A673 (cell line): ENCODE data around the gene MTERF2. TPM values are rescaled to one million over a fixed set of nuclear protein-coding genes. Genes with fewer than 3 reads are reported as not detected.

Experiments used
- Bru-seq: library from RNA; stranded (reverse); fragments of 400-500 nt; gene quantifications from one replicate; lab custom pipeline; 2021; lab: Mats Ljungman, UMichigan
- BruChase-seq, 2 experiments: library from RNA; stranded (reverse); fragments of 400-500 nt; gene quantifications; one replicate each; lab custom pipeline; 2021; lab: Mats Ljungman, UMichigan
- BruUV-seq: library from RNA; stranded (reverse); fragments of 400-500 nt; replicated peaks from 2 replicates; lab custom pipeline; 2021; lab: Mats Ljungman, UMichigan
- CTCF ChIA-PET: fragments of 300-600 bp; sonication (Branson Sonifier 250); formaldehyde crosslinking; loops from one replicate; lab custom pipeline; 2022; ENCODE audit warnings: antibody characterized with exemption; lab: Charles Lee
- POLR2A ChIA-PET: fragments of 300-600 bp; sonication (Branson Sonifier 250); formaldehyde crosslinking; loops from one replicate; lab custom pipeline; 2022; ENCODE audit warnings: antibody characterized with exemption; ENCODE audit not compliant: low non-redundant PET; lab: Charles Lee
- DNase-seq: peaks from one replicate; pipeline ENCODE4 v3.0.0-alpha.2; 2015; ENCODE audit warnings: low spot score
- H3K27ac ChIP-seq: fragments of 200-600 bp; sonication (generic); 2 replicates; pipeline ENCODE4 v1.5.1; 2016; ENCODE audit warnings: mixed run types, low read depth, mild to moderate bottlenecking, mixed read lengths, antibody characterized with exemption, low read length; ENCODE audit not compliant: poor library complexity, severe bottlenecking
- H3K27me3 ChIP-seq: fragments of 200-600 bp; sonication (generic); replicated peaks from 2 replicates; pipeline ENCODE4 v1.6.1; 2017; ENCODE audit warnings: mixed run types, low read depth, mild to moderate bottlenecking, mixed read lengths, antibody characterized with exemption, low read length; ENCODE audit not compliant: insufficient read depth, poor library complexity
- H3K36me3 ChIP-seq: fragments of 200-600 bp; sonication (generic); 2 replicates; pipeline ENCODE4 v1.6.1; 2016; ENCODE audit warnings: mixed run types, mild to moderate bottlenecking, mixed read lengths, antibody characterized with exemption, low read length; ENCODE audit not compliant: insufficient read depth, poor library complexity, severe bottlenecking
- H3K4me1 ChIP-seq: fragments of 200-600 bp; sonication (generic); 2 replicates; pipeline ENCODE4 v1.6.1; 2017; ENCODE audit warnings: mixed run types, mild to moderate bottlenecking, mixed read lengths, antibody characterized with exemption, low read length; ENCODE audit not compliant: insufficient read depth, poor library complexity, severe bottlenecking
- H3K4me3 ChIP-seq: fragments of 200-600 bp; sonication (generic); 2 replicates; pipeline ENCODE4 v1.5.1; 2016; ENCODE audit warnings: low read depth, mixed run types, mild to moderate bottlenecking, mixed read lengths, low read length; ENCODE audit not compliant: poor library complexity, severe bottlenecking
- H3K9me3 ChIP-seq: fragments of 200-600 bp; sonication (generic); 2 replicates; pipeline ENCODE4 v1.6.1; 2016; ENCODE audit warnings: mixed run types, low read depth, mild to moderate bottlenecking, mixed read lengths, antibody characterized with exemption, low read length; ENCODE audit not compliant: poor library complexity, severe bottlenecking
- CTCF ChIP-seq: fragments of 300-800, 200-600 bp; sonication (generic); conservative IDR thresholded peaks from 2 replicates; pipeline ENCODE4 v1.5.1; 2017; ENCODE audit warnings: low read depth, mild to moderate bottlenecking, antibody characterized with exemption, low read length, moderate library complexity, mixed read lengths
- EZH2 ChIP-seq: fragments of 200-600 bp; sonication (generic); IDR thresholded peaks from 2 replicates; pipeline ENCODE4 v1.6.1; 2017; ENCODE audit warnings: borderline replicate concordance, low read depth, mild to moderate bottlenecking, mixed read lengths, antibody characterized with exemption, low read length; ENCODE audit not compliant: poor library complexity, severe bottlenecking
- intact Hi-C: fragments of 100-400 bp; cut with micrococcal nuclease; formaldehyde crosslinking; loops from one replicate; pipeline ENCODE4 v1.10.0; 2022; ENCODE audit not compliant: unreplicated experiment
- long read RNA-seq: library from polyadenylated mRNA; stranded (forward); transcript quantifications from one replicate; pipeline ENCODE4 v2.0.0, GENCODE V29; 2022
- total RNA-seq: library from RNA; stranded (reverse); gene quantifications from 2 replicates; pipeline ENCODE4 v1.2.3, GENCODE V29; 2021

The MTERF2 gene
- total RNA-seq, result 12.6 and 13.1 TPM in 2 replicates
- percentile 83 among the genes with signal in this experiment for Bru-seq, nascent RNA
- BruChase-seq, experiment 1, labeled RNA remaining after a 2-hour chase, result percentile 85 among the genes with signal in this experiment
- percentile 79 among the genes with signal in this experiment for BruChase-seq, experiment 2, labeled RNA remaining after a 6-hour chase
- long read RNA-seq, transcript MTERF2-201 (3 exons, 1,790 nt), result major isoform, 8 of 17 reads
- long read RNA-seq, partial matches to known transcripts, result 0 of 17 reads
- long read RNA-seq, other reads (novel, unspliced or antisense), result 1 of 17 reads

GRCh38 chr12:106986625-106987389 is at the start of gene MTERF2:
TSS of gene MTERF2 (minus strand) at chr12:106987146. CDS start at chr12:106978714, 8,432 bp downstream.
- ChIA-PET POLR2A (interaction anchor here (0.6 kb wide), 1 partner anchor 507 kb away, joined by 8 read pairs; no protein-coding TSS in a partner anchor), CTCF (interaction anchor here (0.6 kb wide), 1 partner anchor 689 kb away, joined by 4 read pairs; no protein-coding TSS in a partner anchor)
- Histone ChIP-seq H3K27me3 (no peaks in the 10 kb centered on the region), H3K27ac (peak within 1 kb of the TSS; percentile 76), H3K4me3 (peak within 1 kb of the TSS; percentile 65), H3K36me3 (peaks cover 9% of the 10 kb centered on the region), H3K4me1 (no peaks in the 10 kb centered on the region), H3K9me3 (no peaks in the 10 kb centered on the region)
- intact Hi-C loops, result no loop called here
- TF ChIP-seq CTCF (no peak), EZH2 (no peak)
- DNase-seq, result peak; percentile 97
- BruUV-seq, result TSS peak; percentile 54

- ChIA-PET POLR2A (no interaction called here), CTCF (no interaction called here)
- BruUV-seq, result no TSS peak
- H3K27ac ChIP-seq, result no peak overlapping the region
- no peak for TF ChIP-seq EZH2
- TF ChIP-seq CTCF, result no peak
- H3K27me3 ChIP-seq, result no peaks in the 10 kb centered on the region
- H3K36me3 ChIP-seq, result no peaks in the 10 kb centered on the region
- H3K4me1 ChIP-seq, result no peaks in the 10 kb centered on the region
- no peak overlapping the region for H3K4me3 ChIP-seq
- intact Hi-C loops, result no loop called here
- H3K9me3 ChIP-seq, result no peaks in the 10 kb centered on the region
- no peak for DNase-seq
These were observed 48.8 kb upstream of the MTERF2 start for GRCh38 chr12:107035733-107036132.

- CTCF ChIA-PET, result no interaction called here
- POLR2A ChIA-PET, result no interaction called here
These were observed 47.1 kb upstream of the MTERF2 start for GRCh38 chr12:107033758-107034739.

More at GRCh38 chr12:107033758-107034739, 47.1 kb upstream of the MTERF2 start:
- H3K4me1 ChIP-seq, result no peaks in the 10 kb centered on the region
- H3K27me3 ChIP-seq, result no peaks in the 10 kb centered on the region
- no peaks in the 10 kb centered on the region for H3K36me3 ChIP-seq
- no peak for DNase-seq
- intact Hi-C loops, result no loop called here
- no peak overlapping the region for H3K4me3 ChIP-seq
- no peaks in the 10 kb centered on the region for H3K9me3 ChIP-seq
- no peak for TF ChIP-seq CTCF
- H3K27ac ChIP-seq, result no peak overlapping the region
- BruUV-seq, result no TSS peak
